Activated CD8-positive, alpha-beta memory T cell treated with anti-CD3 and anti-CD28 coated beads, Interleukin-2, amount 50 U/mL, for 1 hour (primary cell): Measurements from ENCODE around the gene IL12RB1.
"Not testable (repeated sequence)": the region's sequence is repeated elsewhere in the genome, so short reads cannot be mapped to it uniquely, and the experiment has no call there.

ENCODE experiments used
- DNase-seq: peaks from one replicate; pipeline ENCODE4 v3.0.0-alpha.2; 2020; ENCODE audit errors: extremely low read depth

The IL12RB1 gene

DNA sequence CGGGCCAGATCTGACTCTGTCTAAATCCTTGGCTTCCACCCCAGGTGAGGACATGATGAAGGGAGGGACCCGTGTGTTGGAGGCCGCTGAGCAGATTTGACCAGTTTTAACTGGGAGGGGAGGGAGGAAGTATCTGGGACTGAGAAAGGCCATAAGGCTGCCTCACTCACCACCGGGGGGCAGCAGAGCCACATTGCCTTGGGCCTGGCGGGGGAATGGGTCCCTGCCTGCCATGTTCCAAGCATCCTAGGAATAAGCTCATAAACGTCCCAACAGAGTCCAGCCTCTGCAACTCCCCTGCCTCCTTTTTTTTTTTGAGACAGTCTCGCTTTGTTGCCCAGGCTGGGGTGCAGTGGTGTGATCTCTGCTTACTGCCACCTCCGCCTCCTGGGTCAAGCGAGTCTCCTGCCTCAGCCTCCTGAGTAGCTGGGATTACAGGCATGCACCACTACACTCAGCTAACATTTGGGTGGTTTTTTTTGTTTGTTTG is 26.3 kb upstream of the IL12RB1 start:
- DNase-seq: no peak

- no peak for DNase-seq
These were observed 24.0 kb upstream of the IL12RB1 start for GRCh38 chr19:18110609-18111232.

DNA sequence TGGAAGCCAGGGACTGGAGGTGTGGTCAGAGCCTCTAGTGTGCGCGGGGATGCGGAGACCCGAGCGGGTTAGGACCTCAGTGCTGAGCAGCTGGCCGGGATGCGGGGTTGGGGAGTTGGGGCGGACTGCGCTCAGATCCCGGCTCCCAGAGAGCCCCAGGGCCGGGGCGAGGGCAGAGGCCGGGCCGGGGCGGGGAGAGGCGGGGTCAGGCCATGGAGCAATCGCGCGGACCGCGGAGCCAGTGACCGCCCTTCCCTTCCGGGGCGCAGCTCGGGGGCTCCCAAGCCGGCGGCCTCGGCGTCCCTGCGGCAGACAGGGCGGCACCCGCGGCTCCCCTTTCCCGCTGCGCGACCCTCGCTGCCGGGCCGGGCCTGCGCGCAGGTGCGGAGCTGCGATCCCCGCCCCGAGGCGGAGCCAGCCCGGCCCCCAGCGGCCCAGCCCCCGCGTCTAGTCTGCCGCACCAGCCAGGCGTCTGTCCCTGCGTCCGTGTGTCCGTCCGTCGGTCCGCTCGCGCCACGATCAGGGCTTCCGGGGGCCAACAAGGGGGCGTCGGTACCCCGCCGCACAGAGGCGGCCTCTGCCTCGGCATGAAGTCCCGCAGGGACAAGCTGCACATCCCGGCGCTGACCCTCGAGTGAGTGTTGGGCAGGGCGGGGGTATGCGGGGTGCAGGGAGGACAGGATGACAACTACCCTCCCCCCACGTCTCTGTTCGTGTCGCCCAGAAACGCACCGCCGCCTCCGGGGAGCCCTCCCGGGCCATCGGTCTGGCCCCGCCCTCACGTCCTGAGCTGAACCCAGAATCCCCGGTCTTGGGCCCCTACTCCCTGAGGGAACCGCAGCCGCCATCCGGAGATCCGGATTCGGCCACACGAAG is 23.2 kb upstream of the IL12RB1 start:
- DNase-seq: no peak

DNA sequence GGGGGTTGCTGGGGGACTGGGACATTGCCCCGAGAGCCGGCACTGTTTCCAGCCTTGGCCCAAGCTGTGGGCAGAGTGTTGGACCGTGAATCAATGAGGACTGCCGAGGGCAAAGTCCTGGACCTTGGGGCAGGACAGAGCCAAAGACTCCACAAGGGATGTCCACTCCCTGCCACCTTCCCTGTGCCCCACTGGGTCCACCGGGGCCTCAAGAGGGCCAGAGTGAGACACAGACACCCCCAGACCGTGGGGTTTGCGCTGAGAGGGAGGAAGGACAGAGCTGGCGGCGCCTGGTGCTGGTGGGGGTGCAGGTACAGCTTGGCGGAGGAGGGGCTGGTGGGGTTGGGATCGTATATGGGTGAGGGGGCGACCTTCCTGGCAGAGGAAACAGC is 22.6 kb upstream of the IL12RB1 start:
- no peak for DNase-seq

DNA sequence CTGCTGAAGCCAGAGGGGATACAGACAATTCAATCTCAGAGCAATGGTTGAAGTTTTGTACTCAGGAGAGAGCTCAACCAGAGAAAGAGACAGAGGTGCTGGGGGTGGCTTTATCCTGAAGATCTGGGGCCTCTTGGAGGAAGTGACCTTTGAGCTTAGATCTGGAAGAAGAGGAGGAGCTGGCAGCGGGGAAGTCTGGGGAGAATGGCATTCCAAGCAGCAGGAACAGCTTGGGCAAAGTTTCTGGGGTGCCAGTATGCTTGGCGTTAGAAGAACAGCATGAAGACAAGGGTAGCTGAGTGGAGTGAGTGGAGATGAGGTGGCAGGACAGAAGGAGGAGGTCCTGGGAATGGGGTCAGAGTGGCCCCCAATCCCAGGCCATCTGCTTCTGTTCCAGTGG is 22.2 kb upstream of the IL12RB1 start:
- no peak for DNase-seq

DNA sequence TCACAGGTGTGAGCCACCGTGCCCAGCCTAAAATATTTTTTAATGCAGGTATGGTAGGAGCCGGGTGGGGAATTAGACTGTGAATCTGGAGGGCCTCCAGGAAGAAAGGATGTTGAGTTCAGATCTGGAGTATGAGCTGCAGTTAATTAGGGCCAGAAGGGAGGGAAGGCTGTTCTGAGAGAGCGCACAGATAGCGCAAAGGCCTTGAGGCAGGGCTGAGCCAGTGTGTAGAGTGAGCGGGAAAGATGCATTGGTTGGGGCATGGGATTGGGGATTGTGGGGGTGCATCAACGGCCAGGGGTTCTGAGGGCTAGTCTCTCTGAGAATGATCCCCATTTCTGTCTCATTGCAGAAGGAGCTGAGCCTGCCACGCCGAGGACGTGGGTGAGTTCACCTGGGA is 20.5 kb upstream of the IL12RB1 start:
- DNase-seq: no peak

GRCh38 chr19:18105259-18105658 is 18.5 kb upstream of the IL12RB1 start:
- DNase-seq: not testable (repeated sequence)

DNA sequence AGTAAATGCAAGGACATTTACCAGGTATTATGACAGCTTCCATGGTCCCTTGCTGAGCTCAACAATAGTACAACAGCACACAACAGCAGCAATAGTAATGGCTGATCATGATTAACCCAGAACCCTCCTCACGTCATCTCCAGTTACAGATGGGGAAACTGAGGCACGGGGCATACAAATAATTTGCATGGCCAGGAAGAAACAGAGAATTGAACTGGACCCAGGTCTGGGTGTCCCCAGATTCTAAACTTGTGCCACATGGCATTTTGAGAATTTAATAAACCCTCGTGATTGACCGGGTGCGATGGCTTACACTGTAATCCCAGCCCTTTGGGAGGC is 18.0 kb upstream of the IL12RB1 start:
- DNase-seq: no peak

- DNase-seq: no peak
These were observed 16.3 kb upstream of the IL12RB1 start for GRCh38 chr19:18102916-18103542.

- DNase-seq: no peak
These were observed 14.5 kb upstream of the IL12RB1 start for GRCh38 chr19:18101268-18101667.

- no peak for DNase-seq
These were observed 14.0 kb upstream of the IL12RB1 start for GRCh38 chr19:18100710-18101109.

DNA sequence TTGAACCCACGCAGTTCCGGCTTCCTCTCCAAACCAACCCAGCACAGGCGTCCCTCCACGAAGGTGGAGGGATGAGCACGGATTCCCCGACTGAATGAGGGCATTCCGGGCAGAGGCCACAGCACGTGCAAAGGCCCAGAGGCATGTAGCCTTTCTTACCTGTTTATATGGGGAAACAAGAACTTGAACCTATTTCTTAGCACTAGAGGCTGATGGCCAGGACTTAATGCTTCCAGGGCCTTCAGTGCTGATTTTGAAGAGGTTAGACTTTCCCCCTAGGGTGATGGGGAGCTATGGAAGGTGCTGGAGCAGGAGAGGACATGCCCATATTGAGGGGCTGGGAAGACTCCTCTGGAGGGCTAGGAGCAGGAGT is 12.9 kb upstream of the IL12RB1 start:
- no peak for DNase-seq

- DNase-seq: no peak
These were observed 12.3 kb upstream of the IL12RB1 start for GRCh38 chr19:18098891-18099622.

DNA sequence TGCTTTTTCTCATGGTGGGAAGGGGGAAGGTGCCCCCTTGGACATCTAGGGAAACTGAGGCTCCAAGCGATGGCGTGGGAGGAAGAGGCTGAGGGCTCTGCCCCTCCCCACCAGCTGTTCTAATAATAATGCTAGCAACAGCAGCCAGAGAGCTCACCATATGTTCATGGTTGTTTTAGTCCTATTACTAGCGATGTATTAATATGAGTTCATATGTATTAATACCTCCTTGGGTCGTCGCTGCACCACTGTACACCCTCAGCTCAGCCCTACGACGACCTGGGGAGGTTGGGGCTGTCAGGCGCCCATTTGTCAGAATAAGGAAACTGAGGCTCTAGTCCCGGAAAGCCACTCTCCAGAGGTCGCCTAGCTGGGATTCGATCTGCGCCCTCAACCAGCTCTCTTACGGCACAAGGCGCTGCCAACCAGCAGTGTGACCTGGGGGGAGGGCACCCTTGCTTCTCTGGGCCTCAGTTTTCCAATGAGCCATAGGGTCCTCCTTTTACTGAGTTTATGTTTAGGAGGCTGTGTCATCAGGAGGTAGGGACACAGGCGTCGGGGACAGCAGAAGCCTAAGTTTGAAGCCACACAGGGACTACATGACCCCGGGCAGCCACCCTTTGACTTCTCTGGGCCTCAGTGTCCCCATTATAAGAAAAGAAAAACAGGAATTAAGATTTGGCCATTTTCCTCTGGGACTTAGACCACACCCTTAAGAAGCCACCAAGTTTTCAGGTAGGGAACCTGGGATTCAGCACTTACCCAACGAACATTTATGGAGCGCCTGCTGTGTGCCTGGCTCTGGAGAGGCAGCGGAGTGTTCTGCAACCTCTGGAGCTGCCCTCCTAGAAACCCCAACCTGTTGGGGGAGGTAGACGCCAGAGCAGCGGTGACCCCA is 11.5 kb upstream of the IL12RB1 start:
- DNase-seq: no peak

GRCh38 chr19:18097217-18097992 is 10.7 kb upstream of the IL12RB1 start, which contains the start of gene MAST3:
TSS of gene MAST3 (plus strand) at chr19:18097778. CDS start at chr19:18097793, 15 bp downstream.
- peak; percentile 61 for DNase-seq

DNA sequence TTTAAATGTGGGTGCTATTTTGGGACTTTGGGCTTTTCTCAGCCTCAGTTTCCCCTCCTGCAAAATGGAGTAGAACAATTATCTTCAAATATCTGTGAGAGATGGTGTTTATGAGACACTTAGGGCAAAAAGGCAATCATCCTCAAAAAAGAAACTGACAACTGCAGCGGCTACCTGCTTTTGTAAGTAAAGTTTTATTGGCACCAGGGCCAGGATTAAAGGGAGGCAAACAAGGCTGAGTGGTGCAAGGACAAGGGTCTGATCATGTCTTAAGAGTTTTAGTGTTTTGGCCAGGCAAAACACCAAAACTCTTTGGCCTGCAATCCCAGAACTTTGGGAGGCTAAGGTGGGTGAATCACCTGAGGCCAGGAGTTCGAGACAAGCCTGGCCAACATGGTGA is 9.5 kb upstream of the IL12RB1 start:
- DNase-seq: no peak

- DNase-seq: no peak
These were observed 6.9 kb upstream of the IL12RB1 start for GRCh38 chr19:18093439-18094161.

- DNase-seq: peak; percentile 66
These were observed 4.5 kb upstream of the IL12RB1 start for GRCh38 chr19:18091217-18091608.

GRCh38 chr19:18090545-18091216 is 3.9 kb upstream of the IL12RB1 start:
- DNase-seq: no peak
